A549 (cell line): Measurements from ENCODE around the gene ACTRT2. TPM values are rescaled to one million over a fixed set of nuclear protein-coding genes. Genes with fewer than 3 reads are reported as not detected.

Experiments
- ATAC-seq, 2 experiments: fragments of 200-7000 bp in 1 of 2; fragments of >200 bp in 1 of 2; cut with Nextera tagmentation in 1 of 2; cut with Tn5 transposase in 1 of 2; 3 replicates each; pipeline versions ENCODE4 v1.8.0 to v1.9.1; 2018 to 2020; ENCODE audit warnings: mild to moderate bottlenecking in 1 of 2, moderate library complexity in 1 of 2
- CTCF ChIA-PET: fragments of 300-600 bp; sonication (Branson Sonifier 250); formaldehyde crosslinking; extraction: SDS; loops from one replicate; lab custom pipeline; 2021; ENCODE audit warnings: antibody characterized with exemption, inconsistent platforms; lab: Yijun Ruan, JAX
- POLR2A ChIA-PET: fragments of 350-600 bp; formaldehyde crosslinking; extraction: SDS; loops from one replicate; lab custom pipeline; 2021; ENCODE audit warnings: antibody characterized with exemption, inconsistent platforms; lab: Yijun Ruan, JAX
- DNase-seq, 2 experiments: peaks; one replicate each; pipeline versions ENCODE4 v3.0.0 to v3.0.0-alpha.2; 2011 to 2016; ENCODE audit warnings: low read depth in 1 of 2, low spot score in 1 of 2
- FAIRE-seq: peaks from 2 replicates; lab custom pipeline; 2011; peaks lifted over from hg19 to GRCh38; lab: Jason Lieb, UNC
- H3K27ac ChIP-seq, 2 experiments: fragments of >200 bp; sonication (Bioruptor Twin); formaldehyde crosslinking; 3 replicates each; pipeline ENCODE4 v1.5.1; 2016 to 2017
- H3K4me1 ChIP-seq: fragments of >200 bp; sonication (Bioruptor Twin); formaldehyde crosslinking; 3 replicates; pipeline ENCODE4 v1.6.1; 2016
- H3K4me2 ChIP-seq: fragments of >200 bp; sonication (Bioruptor Twin); formaldehyde crosslinking; 3 replicates; pipeline ENCODE4 v1.6.1; 2016
- H3K4me3 ChIP-seq: fragments of >200 bp; sonication (Bioruptor Twin); formaldehyde crosslinking; 3 replicates; pipeline ENCODE4 v1.5.1; 2016
- H3K9me3 ChIP-seq: fragments of >200 bp; sonication (Bioruptor Twin); formaldehyde crosslinking; 3 replicates; pipeline ENCODE4 v1.6.1; 2016
- ATOH8 ChIP-seq: fragments of 250-450 bp; sonication (Bioruptor Pico); IDR thresholded peaks from 2 replicates; pipeline ENCODE4 v1.5.0; 2020; ENCODE audit warnings: low read depth, mild to moderate bottlenecking, moderate library complexity
- BHLHE40 ChIP-seq: IDR thresholded peaks from 2 replicates; pipeline ENCODE4 v1.6.1; 2012; ENCODE audit warnings: low read depth, low read length, inconsistent platforms
- CBX8 ChIP-seq: fragments of 200-600 bp; sonication (generic); IDR thresholded peaks from 2 replicates; pipeline ENCODE4 v1.6.1; 2016
- CHD4 ChIP-seq: fragments of 200-600 bp; sonication (generic); IDR thresholded peaks from 2 replicates; pipeline ENCODE4 v1.6.1; 2016; ENCODE audit warnings: antibody characterized with exemption, mild to moderate bottlenecking, borderline replicate concordance
- EP300 ChIP-seq, 2 experiments: fragments of >200 bp; sonication (Bioruptor Twin); formaldehyde crosslinking; IDR thresholded peaks; 2 replicates in 1 of 2; 3 replicates in 1 of 2; pipeline ENCODE4 v1.6.1; 2016 to 2017
- FOSB ChIP-seq: fragments of 250-450 bp; sonication (Bioruptor Pico); IDR thresholded peaks from 2 replicates; pipeline ENCODE4 v1.5.0; 2020; ENCODE audit warnings: mild to moderate bottlenecking, moderate library complexity
- GATA3 ChIP-seq: IDR thresholded peaks from 2 replicates; pipeline ENCODE4 v1.6.1; 2012; ENCODE audit warnings: borderline replicate concordance
- HEYL ChIP-seq: fragments of 250-450 bp; sonication (Bioruptor Pico); IDR thresholded peaks from 2 replicates; pipeline ENCODE4 v1.8.0; 2021; ENCODE audit warnings: mild to moderate bottlenecking, moderate library complexity
- HOXB13 ChIP-seq: fragments of 250-450 bp; sonication (Bioruptor Pico); IDR thresholded peaks from 2 replicates; pipeline ENCODE4 v1.5.0; 2020; ENCODE audit warnings: low read depth, mild to moderate bottlenecking, moderate library complexity
- JUN ChIP-seq, 2 experiments: fragments of >200 bp; sonication (Bioruptor Twin); formaldehyde crosslinking; IDR thresholded peaks; 2 replicates in 1 of 2; 3 replicates in 1 of 2; pipeline ENCODE4 v1.6.1; 2016 to 2017
- KDM1A ChIP-seq: fragments of 200-600 bp; sonication (generic); IDR thresholded peaks from 2 replicates; pipeline ENCODE4 v1.6.1; 2016; ENCODE audit warnings: low read depth, mild to moderate bottlenecking
- KDM5A ChIP-seq: fragments of 200-600 bp; sonication (generic); IDR thresholded peaks from 2 replicates; pipeline ENCODE4 v1.6.1; 2016; ENCODE audit warnings: antibody characterized with exemption, mild to moderate bottlenecking
- MAX ChIP-seq: IDR thresholded peaks from 2 replicates; pipeline ENCODE4 v1.6.1; 2012
- MAZ ChIP-seq: fragments of 150-350 bp; IDR thresholded peaks from 2 replicates; pipeline ENCODE4 v1.6.1; 2014; ENCODE audit warnings: antibody characterized with exemption, low read depth, low read length, borderline replicate concordance
- MYC ChIP-seq: IDR thresholded peaks from 2 replicates; pipeline ENCODE4 v1.6.1; 2012; ENCODE audit warnings: mild to moderate bottlenecking, inconsistent platforms, low read length, improper control_type of control experiment, borderline replicate concordance
- NFE2L2 ChIP-seq: fragments of 150-350 bp; conservative IDR thresholded peaks from 2 replicates; pipeline ENCODE4 v1.6.1; 2014; ENCODE audit warnings: low read length
- NPAS2 ChIP-seq: fragments of 250-450 bp; sonication (Bioruptor Pico); IDR thresholded peaks from 2 replicates; pipeline ENCODE4 v1.8.0; 2022; ENCODE audit warnings: mild to moderate bottlenecking, moderate library complexity, borderline replicate concordance
- POLR2A ChIP-seq: IDR thresholded peaks from 2 replicates; pipeline ENCODE4 v1.6.1; 2012; ENCODE audit warnings: mild to moderate bottlenecking, low read length
- RARB ChIP-seq: fragments of 250-450 bp; sonication (Bioruptor Pico); IDR thresholded peaks from 2 replicates; pipeline ENCODE4 v1.8.0; 2021; ENCODE audit warnings: mild to moderate bottlenecking, moderate library complexity
- RNF2 ChIP-seq: fragments of 200-600 bp; sonication (generic); IDR thresholded peaks from 2 replicates; pipeline ENCODE4 v1.6.1; 2016; ENCODE audit warnings: low read depth, mild to moderate bottlenecking, antibody characterized with exemption, moderate library complexity, borderline replicate concordance
- SMC3 ChIP-seq: fragments of >200 bp; sonication (Bioruptor Twin); formaldehyde crosslinking; IDR thresholded peaks from 3 replicates; pipeline ENCODE4 v1.6.1; 2018; ENCODE audit warnings: inconsistent platforms
- SREBF2 ChIP-seq: fragments of 450-650 bp; IDR thresholded peaks from 2 replicates; pipeline ENCODE4 v1.6.1; 2014; ENCODE audit warnings: mild to moderate bottlenecking, moderate library complexity
- TP53 ChIP-seq: fragments of 250-450 bp; sonication (Bioruptor Pico); IDR thresholded peaks from 2 replicates; pipeline ENCODE4 v1.5.0; 2021; ENCODE audit warnings: mild to moderate bottlenecking, moderate library complexity
- USF2 ChIP-seq: fragments of 450-650 bp; IDR thresholded peaks from 2 replicates; pipeline ENCODE4 v1.6.1; 2014; ENCODE audit warnings: antibody characterized with exemption
- ZC3H11A ChIP-seq: fragments of 450-650 bp; IDR thresholded peaks from 2 replicates; pipeline ENCODE4 v1.6.1; 2014; ENCODE audit warnings: antibody characterized with exemption, mild to moderate bottlenecking
- ZFP36 ChIP-seq: fragments of 450-650 bp; IDR thresholded peaks from 2 replicates; pipeline ENCODE4 v1.6.1; 2014; ENCODE audit warnings: borderline replicate concordance; ENCODE audit not compliant: partially characterized antibody
- ZNF302 ChIP-seq: fragments of 250-450 bp; sonication (Bioruptor Pico); IDR thresholded peaks from 2 replicates; pipeline ENCODE4 v1.9.0; 2021; ENCODE audit warnings: inconsistent platforms, mild to moderate bottlenecking, moderate library complexity
- ZSCAN20 ChIP-seq: fragments of 250-450 bp; sonication (Bioruptor Pico); IDR thresholded peaks from 2 replicates; pipeline ENCODE4 v1.8.0; 2022; ENCODE audit warnings: mild to moderate bottlenecking, moderate library complexity
- WGBS: methylation state at CpG from one replicate; pipeline ENCODE4 v1.1.6; 2017; ENCODE audit errors: missing lambda C conversion rate; 5-methylcytosine and 5-hydroxymethylcytosine counted together
- polyA plus RNA-seq, 4 experiments: library from polyadenylated mRNA; depleted of rRNA in 3 of 4; stranded (reverse); fragments of >200 nt; fragmentation: RNase III in 1 of 4; extraction: RNeasy Plus Mini Kit Qiagen cat#74134 plus additional on column Dnase treatment in 1 of 4; gene quantifications; 2 replicates in 3 of 4; 3 replicates in 1 of 4; pipeline ENCODE4 v1.2.3, GENCODE V29; 2011 to 2017
- TF ChIP-seq, protein P1 (sequence below): fragments of 250-450 bp; sonication (Bioruptor Pico); IDR thresholded peaks from 2 replicates; pipeline ENCODE4 v1.5.0; 2021; ENCODE audit warnings: mild to moderate bottlenecking, moderate library complexity, borderline replicate concordance
- TF ChIP-seq, protein P2 (sequence below): fragments of >200 bp; sonication (Bioruptor Twin); formaldehyde crosslinking; IDR thresholded peaks from 2 replicates; pipeline ENCODE4 v1.6.1; 2016
- TF ChIP-seq, protein P3 (sequence below): IDR thresholded peaks from 2 replicates; pipeline ENCODE4 v1.6.1; 2012

The ACTRT2 gene
- polyA plus RNA-seq, 2 of the 4 experiments (the other 2 are of a cell fraction), result not detected

DNA sequence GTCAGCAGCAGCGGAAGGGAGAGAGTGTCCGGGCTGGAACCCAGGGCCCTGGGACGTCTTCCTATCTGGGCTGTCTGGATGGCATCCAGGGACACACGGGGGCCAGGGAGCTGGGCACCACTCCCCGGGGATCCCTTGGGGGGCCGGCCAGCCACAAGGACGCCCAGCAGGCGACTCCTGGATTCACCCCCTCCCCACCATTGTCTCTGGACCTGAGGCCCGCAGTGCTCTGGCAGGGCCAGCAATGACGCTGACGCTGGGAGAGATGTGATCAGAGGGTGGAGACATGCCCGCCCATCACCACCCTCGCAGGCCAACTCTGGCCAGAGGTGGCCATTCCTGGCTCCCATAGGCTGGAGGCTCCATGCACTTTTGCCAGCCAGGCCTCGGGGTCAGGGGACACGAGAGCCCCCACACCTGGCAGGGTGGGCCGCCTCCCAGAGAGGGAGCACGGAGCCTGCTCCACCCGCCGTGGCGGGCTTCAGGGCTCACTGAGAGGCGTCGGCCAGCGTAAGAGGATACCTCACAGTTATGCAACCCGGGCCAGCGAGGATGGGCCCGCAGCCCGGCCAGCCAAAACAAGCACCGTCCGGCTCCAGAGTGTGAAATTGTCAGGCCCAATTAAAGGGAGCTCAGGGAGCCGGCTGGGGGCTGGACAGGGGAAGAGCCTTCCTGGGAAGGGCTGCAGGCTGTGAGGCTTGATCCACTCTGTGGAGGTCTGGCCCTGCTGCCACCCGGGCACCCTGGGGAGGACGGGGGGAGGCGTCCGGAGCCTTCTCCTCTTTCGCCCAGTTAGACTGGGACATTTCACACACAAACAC, 10.3 kb downstream of the ACTRT2 start:
- TF ChIP-seq JUN (IDR thresholded peaks at IDR 0.05) (no peak), ZC3H11A (no peak), NPAS2 (CRISPR knock-in tag) (no peak), MAZ (no peak), ZSCAN20 (CRISPR knock-in tag) (no peak), ZFP36 (no peak), FOSB (CRISPR knock-in tag) (no peak), KDM1A (no peak), MYC (no peak), SMC3 (no peak), RNF2 (no peak), KDM5A (no peak), ATOH8 (CRISPR knock-in tag) (no peak), HOXB13 (CRISPR knock-in tag) (no peak), BHLHE40 (no peak), POLR2A (no peak)
- TF ChIP-seq, protein P1, sequence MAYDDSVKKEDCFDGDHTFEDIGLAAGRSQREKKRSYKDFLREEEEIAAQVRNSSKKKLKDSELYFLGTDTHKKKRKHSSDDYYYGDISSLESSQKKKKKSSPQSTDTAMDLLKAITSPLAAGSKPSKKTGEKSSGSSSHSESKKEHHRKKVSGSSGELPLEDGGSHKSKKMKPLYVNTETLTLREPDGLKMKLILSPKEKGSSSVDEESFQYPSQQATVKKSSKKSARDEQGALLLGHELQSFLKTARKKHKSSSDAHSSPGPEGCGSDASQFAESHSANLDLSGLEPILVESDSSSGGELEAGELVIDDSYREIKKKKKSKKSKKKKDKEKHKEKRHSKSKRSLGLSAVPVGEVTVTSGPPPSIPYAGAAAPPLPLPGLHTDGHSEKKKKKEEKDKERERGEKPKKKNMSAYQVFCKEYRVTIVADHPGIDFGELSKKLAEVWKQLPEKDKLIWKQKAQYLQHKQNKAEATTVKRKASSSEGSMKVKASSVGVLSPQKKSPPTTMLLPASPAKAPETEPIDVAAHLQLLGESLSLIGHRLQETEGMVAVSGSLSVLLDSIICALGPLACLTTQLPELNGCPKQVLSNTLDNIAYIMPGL (CRISPR knock-in tag), result no peak
- TF ChIP-seq, all 56 proteins: peak for 0
- H3K4me1 ChIP-seq, result no peaks in the 10 kb centered on the region
- ATAC-seq, result no peak
- H3K27ac ChIP-seq, result no peak overlapping the region
- FAIRE-seq, result no peak
- CTCF ChIA-PET, result no interaction called here
- POLR2A ChIA-PET, result no interaction called here
- no peak for DNase-seq
- H3K9me3 ChIP-seq, result no peaks in the 10 kb centered on the region
- no peak overlapping the region for H3K4me3 ChIP-seq
- 36% methylated on average over 10 of the region's 35 CpGs for WGBS
- H3K4me2 ChIP-seq, result no peak overlapping the region

DNA sequence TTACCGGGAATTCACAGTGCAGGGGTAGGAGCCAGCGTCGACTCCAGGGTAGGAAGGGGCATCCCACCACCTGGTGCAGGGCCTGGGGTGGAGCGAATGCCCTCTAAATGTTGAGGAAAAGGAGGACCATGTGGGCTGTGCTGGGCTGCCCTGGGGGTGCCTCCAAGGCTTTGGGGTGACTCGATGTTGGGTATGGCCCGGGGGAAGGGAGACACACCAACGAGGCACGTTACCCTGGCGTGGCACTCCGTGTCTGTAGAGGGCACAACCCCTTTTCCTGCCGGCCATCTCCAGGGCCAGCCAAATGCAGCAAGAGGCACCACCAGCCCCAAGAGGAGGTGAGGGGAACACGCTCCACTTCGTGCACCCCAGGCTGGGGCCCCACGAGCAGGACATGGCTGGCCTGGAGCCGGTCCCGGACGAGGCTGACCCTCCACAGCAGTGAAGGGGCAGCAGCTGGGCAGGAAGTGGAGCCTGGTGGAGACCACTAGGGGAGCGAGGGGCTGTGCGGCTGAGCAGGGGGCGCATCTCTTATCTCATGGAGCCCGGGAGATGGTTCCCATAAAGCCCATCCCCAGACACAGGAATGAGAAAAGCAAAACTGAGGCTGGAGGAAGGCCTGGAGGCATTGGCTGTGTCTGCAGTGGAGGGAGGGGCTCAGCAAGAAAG, 11.2 kb downstream of the ACTRT2 start:
- no peak for DNase-seq
- ChIA-PET POLR2A (no interaction called here), CTCF (no interaction called here)
- 50% methylated on average over 7 of the region's 21 CpGs for WGBS
- H3K4me2 ChIP-seq, result no peak overlapping the region
- TF ChIP-seq CBX8 (no peak), ZNF302 (CRISPR knock-in tag) (no peak), EP300 (IDR thresholded peaks at IDR 0.05) (no peak), USF2 (no peak), JUN (IDR thresholded peaks at IDR 0.05) (no peak), NFE2L2 (no peak), MAZ (no peak), KDM5A (no peak), SREBF2 (no peak), MAX (no peak), RARB (CRISPR knock-in tag) (no peak), CHD4 (no peak), GATA3 (no peak), TP53 (no peak), HEYL (CRISPR knock-in tag) (no peak), FOSB (CRISPR knock-in tag) (no peak), SMC3 (no peak)
- TF ChIP-seq, protein P2, sequence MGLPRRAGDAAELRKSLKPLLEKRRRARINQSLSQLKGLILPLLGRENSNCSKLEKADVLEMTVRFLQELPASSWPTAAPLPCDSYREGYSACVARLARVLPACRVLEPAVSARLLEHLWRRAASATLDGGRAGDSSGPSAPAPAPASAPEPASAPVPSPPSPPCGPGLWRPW, result no peak
- TF ChIP-seq, protein P3, sequence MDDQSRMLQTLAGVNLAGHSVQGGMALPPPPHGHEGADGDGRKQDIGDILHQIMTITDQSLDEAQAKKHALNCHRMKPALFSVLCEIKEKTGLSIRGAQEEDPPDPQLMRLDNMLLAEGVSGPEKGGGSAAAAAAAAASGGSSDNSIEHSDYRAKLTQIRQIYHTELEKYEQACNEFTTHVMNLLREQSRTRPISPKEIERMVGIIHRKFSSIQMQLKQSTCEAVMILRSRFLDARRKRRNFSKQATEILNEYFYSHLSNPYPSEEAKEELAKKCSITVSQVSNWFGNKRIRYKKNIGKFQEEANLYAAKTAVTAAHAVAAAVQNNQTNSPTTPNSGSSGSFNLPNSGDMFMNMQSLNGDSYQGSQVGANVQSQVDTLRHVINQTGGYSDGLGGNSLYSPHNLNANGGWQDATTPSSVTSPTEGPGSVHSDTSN, result no peak
- TF ChIP-seq, protein P1 (CRISPR knock-in tag), result no peak
- H3K9me3 ChIP-seq, result no peaks in the 10 kb centered on the region
- H3K4me3 ChIP-seq, result no peak overlapping the region
- no peak for FAIRE-seq
- no peaks in the 10 kb centered on the region for H3K4me1 ChIP-seq
- ATAC-seq, result no peak
- no peak overlapping the region for H3K27ac ChIP-seq
